Esophagus squamous epithelium (tissue), 5 donors: ENCODE results near the gene IL18BP. TPM values are rescaled to one million over a fixed set of nuclear protein-coding genes. Genes with fewer than 3 reads are reported as not detected.

Experiments used
- DNase-seq: peaks from one replicate; lab custom pipeline; 2025; lab: John Stamatoyannopoulos, UW
- H3K27ac ChIP-seq, 4 donors: fragments of 200-600 bp; sonication (generic); one replicate each; pipeline ENCODE4 v1.5.1; 2016 to 2019; ENCODE audit warnings: mild to moderate bottlenecking in 1 of 4
- H3K27me3 ChIP-seq, 4 donors: fragments of 200-600 bp; sonication (generic); 1 replicate in 3 of 4; 2 replicates in 1 of 4; pipeline versions ENCODE4 v1.5.1 to v1.6.0; 2017 to 2021; ENCODE audit warnings: antibody characterized with exemption in 1 of 4
- H3K36me3 ChIP-seq, 3 donors: fragments of 200-600 bp; sonication (generic); one replicate each; pipeline ENCODE4 v1.5.1; 2016 to 2019
- H3K4me1 ChIP-seq, 3 donors: fragments of 200-600 bp; sonication (generic); one replicate each; pipeline ENCODE4 v1.5.1; 2017 to 2019
- H3K4me3 ChIP-seq, 4 donors: fragments of 200-600 bp; sonication (generic); 1 replicate in 3 of 4; 2 replicates in 1 of 4; pipeline ENCODE4 v1.5.1; 2016 to 2019; ENCODE audit warnings: mild to moderate bottlenecking in 2 of 4, moderate library complexity in 1 of 4
- H3K9me3 ChIP-seq, 3 donors: fragments of 200-600 bp; sonication (generic); one replicate each; pipeline ENCODE4 v1.5.1; 2016 to 2019
- POLR2A ChIP-seq, 4 donors: fragments of 450-650 bp; IDR thresholded peaks; one replicate each; pipeline ENCODE4 v1.6.1; 2017; ENCODE audit warnings: antibody characterized with exemption in 4 of 4, mild to moderate bottlenecking in 4 of 4, moderate library complexity in 3 of 4
- WGBS, 2 donors: methylation state at CpG; one replicate each; pipeline ENCODE4 v1.1.5; 2018; 5-methylcytosine and 5-hydroxymethylcytosine counted together
- intact Hi-C: fragments of 100-400 bp; cut with DNase I; formaldehyde crosslinking; loops from one replicate; pipeline ENCODE4 v1.15.0; 2022
- small RNA-seq, 4 donors: library from RNA; depleted of rRNA; stranded (forward); fragments of <200 nt; gene quantifications; one replicate each; pipeline ENCODE3, GENCODE V24; 2016
- total RNA-seq, 4 donors: library from RNA; depleted of rRNA; stranded (reverse); fragments of >200 nt; gene quantifications; one replicate each; pipeline ENCODE4 v1.1.0, GENCODE V29; 2016
- TF ChIP-seq, protein P1 (sequence below), 6 experiments: fragments of 450-650 bp in 4 of 6; fragments of 200-600 bp in 2 of 6; sonication (generic) in 2 of 6; IDR thresholded peaks; one replicate each; pipeline ENCODE4 v1.5.1; 2016 to 2019; ENCODE audit warnings: antibody characterized with exemption in 6 of 6, mild to moderate bottlenecking in 4 of 6, moderate library complexity in 4 of 6
- donor health status: DM: yes; HTN: yes; CAD: no.

Gene IL18BP
- total RNA-seq, 4 donors from 2014 or later = 1.6 to 6.5 (median 4.8) TPM

DNA sequence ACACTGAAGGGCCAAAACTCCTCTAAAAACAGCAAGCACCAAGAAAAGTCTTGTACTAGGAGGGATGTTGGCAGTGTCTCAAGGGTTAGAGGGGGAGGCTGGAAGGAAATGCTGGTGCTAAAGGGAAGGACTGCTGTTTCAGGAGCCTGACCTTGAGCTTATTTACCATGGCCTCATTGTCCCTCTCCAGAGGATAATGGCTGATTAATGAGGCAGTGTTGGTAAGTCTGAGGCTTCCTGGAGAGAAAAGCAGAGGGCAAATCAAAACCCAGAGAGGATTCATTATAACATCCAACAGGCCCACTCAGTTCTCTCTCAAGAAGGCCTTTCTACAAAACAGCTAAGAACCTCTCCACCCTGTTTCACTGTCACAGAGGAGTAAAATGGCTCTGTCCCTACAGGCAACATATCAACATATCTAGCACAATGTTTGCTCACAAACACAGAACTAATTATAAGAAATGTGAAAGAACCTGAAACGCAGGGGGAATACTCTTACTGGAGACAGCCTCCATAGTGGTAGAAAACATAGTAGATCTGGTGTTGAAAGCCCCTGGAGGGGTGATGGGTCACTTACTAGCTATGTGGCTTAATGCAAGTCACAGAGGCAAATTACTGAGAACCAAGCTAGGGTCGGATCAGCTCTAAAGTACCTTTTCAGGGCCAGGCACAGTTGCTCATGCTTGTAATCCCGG lies 50.2 kb downstream of the IL18BP start:
- intact Hi-C loops = no loop called here
- H3K9me3 ChIP-seq = no peaks in the 10 kb centered on the region
- WGBS, 2 donors = 89% methylated on average over 2 to 3 of the region's 3 CpGs
- H3K36me3 ChIP-seq = peaks cover 0 to 68% (median 4%) of the 10 kb centered on the region in 3 donors
- H3K27me3 ChIP-seq = no peaks in the 10 kb centered on the region
- H3K4me3 ChIP-seq = no peak overlapping the region
- DNase-seq = no peak
- H3K27ac ChIP-seq = peak overlapping the region in 3 of 4 donors; percentile 0 to 44 (median 23)
- TF ChIP-seq, protein P1, sequence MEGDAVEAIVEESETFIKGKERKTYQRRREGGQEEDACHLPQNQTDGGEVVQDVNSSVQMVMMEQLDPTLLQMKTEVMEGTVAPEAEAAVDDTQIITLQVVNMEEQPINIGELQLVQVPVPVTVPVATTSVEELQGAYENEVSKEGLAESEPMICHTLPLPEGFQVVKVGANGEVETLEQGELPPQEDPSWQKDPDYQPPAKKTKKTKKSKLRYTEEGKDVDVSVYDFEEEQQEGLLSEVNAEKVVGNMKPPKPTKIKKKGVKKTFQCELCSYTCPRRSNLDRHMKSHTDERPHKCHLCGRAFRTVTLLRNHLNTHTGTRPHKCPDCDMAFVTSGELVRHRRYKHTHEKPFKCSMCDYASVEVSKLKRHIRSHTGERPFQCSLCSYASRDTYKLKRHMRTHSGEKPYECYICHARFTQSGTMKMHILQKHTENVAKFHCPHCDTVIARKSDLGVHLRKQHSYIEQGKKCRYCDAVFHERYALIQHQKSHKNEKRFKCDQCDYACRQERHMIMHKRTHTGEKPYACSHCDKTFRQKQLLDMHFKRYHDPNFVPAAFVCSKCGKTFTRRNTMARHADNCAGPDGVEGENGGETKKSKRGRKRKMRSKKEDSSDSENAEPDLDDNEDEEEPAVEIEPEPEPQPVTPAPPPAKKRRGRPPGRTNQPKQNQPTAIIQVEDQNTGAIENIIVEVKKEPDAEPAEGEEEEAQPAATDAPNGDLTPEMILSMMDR (IDR thresholded peaks at IDR 0.05) = no peak
- no peak for TF ChIP-seq POLR2A (IDR thresholded peaks at IDR 0.05)
- H3K4me1 ChIP-seq = peaks cover 0 to 36% (median 0%) of the 10 kb centered on the region in 3 donors

Small RNA genes within 50 kb of the gene (small RNA-seq; reads per million reads assigned to genes)
- gene RNU6-72P = 0 reads per million in 4 donors

Other genes starting within 250 kb of the IL18BP start
- not detected for gene DEFB108B, start 165.7 kb upstream of the IL18BP start, total RNA-seq
- gene DEFB131B, start 120.5 kb upstream of the IL18BP start, total RNA-seq = not detected
- 10 to 100 TPM in 1 of 4 donors, 1 to 10 TPM in 2, under 1 TPM in 1; 0.85 to 12.2 (median 4.9) TPM for gene XNDC1N, start 70.3 kb upstream of the IL18BP start, total RNA-seq
- 10 to 100 TPM; 10.9 to 17.6 (median 16.3) TPM for gene RNF121, start 69.9 kb upstream of the IL18BP start, total RNA-seq
- 100 to 1,000 TPM; 142 to 237 (median 177) TPM for gene NUMA1, start 81.6 kb downstream of the IL18BP start, total RNA-seq
- 1 to 10 TPM; 2.1 to 4.2 (median 3.2) TPM for gene LRRC51, start 81.9 kb downstream of the IL18BP start, total RNA-seq
- gene LAMTOR1, start 104.4 kb downstream of the IL18BP start, total RNA-seq = 10 to 100 TPM; 80.1 to 99.1 (median 97.7) TPM
- gene TOMT, start 107.0 kb downstream of the IL18BP start, total RNA-seq = not detected
- gene ANAPC15, start 113.8 kb downstream of the IL18BP start, total RNA-seq = 10 to 100 TPM; 17.7 to 35.3 (median 23.5) TPM
- gene FOLR3, start 136.8 kb downstream of the IL18BP start, total RNA-seq = under 1 TPM in 1 of 4 donors, not detected in 3; 0.35 TPM
- gene FOLR1, start 193.2 kb downstream of the IL18BP start, total RNA-seq = 1 to 10 TPM in 2 of 4 donors, under 1 TPM in 1, not detected in 1; 0.38 to 7.6 (median 1.5) TPM
- gene FOLR2, start 217.9 kb downstream of the IL18BP start, total RNA-seq = 10 to 100 TPM in 1 of 4 donors, 1 to 10 TPM in 2, not detected in 1; 1.7 to 41.6 (median 9.1) TPM
- gene INPPL1, start 225.9 kb downstream of the IL18BP start, total RNA-seq = 10 to 100 TPM; 22.4 to 61.2 (median 26.3) TPM
- gene PHOX2A, start 245.3 kb downstream of the IL18BP start, total RNA-seq = not detected